Measurements from ENCODE around the gene TTYH3. TPM values are rescaled to one million over a fixed set of nuclear protein-coding genes. Genes with fewer than 3 reads are reported as not detected.

Gene TTYH3
- total RNA-seq, 1 donor from 2014 or later, result 25.4 TPM

- DNase-seq (no peak), ATAC-seq (ENCODE audit: low read depth) (no peak)
- Mint-ChIP-seq H3K27ac (peak overlapping the region; percentile 38), H3K9me3 (no peaks in the 10 kb centered on the region), H3K36me3 (ENCODE audit: low read depth) (no peaks in the 10 kb centered on the region), H3K27me3 (no peaks in the 10 kb centered on the region), H3K4me3 (no peak overlapping the region), H3K4me1 (peaks cover 58% of the 10 kb centered on the region)
- CTCF ChIA-PET, result no interaction called here
- POLR2A ChIA-PET, result no interaction called here
- intact Hi-C loops (cut with micrococcal nuclease), result loop anchor here (10.0 kb wide), 1 partner anchor 401 kb away; the partner anchor contains the start of gene MAD1L1
- TF ChIP-seq CTCF (IDR thresholded peaks at IDR 0.05), result no peak
These were observed 4.3 kb downstream of the TTYH3 start for GRCh38 chr7:2635810-2636701.

GRCh38 chr7:2637066-2637471, 5.3 kb downstream of the TTYH3 start:
- CTCF ChIA-PET, result no interaction called here
- no peaks in the 10 kb centered on the region for H3K9me3 Mint-ChIP-seq
- no peak overlapping the region for H3K27ac Mint-ChIP-seq
- no peak overlapping the region for H3K4me3 Mint-ChIP-seq
- peaks cover 2% of the 10 kb centered on the region for H3K36me3 Mint-ChIP-seq (ENCODE audit: low read depth)
- H3K4me1 Mint-ChIP-seq, result peaks cover 65% of the 10 kb centered on the region
- no peak for ATAC-seq (ENCODE audit: low read depth)
- TF ChIP-seq CTCF (IDR thresholded peaks at IDR 0.05), result no peak
- no peak for DNase-seq
- H3K27me3 Mint-ChIP-seq, result no peaks in the 10 kb centered on the region
- POLR2A ChIA-PET, result interaction anchor here (0.6 kb wide), 1 partner anchor 216 kb away, joined by 6 read pairs; no protein-coding TSS in a partner anchor
- intact Hi-C loops (cut with micrococcal nuclease), result loop anchor here (10.0 kb wide), 1 partner anchor 402 kb away; the partner anchor contains the start of gene MAD1L1

- peak; percentile 57 for DNase-seq
- peak overlapping the region; percentile 28 for H3K4me3 Mint-ChIP-seq
These were observed 5.9 kb downstream of the TTYH3 start for GRCh38 chr7:2637505-2638223.

GRCh38 chr7:2638224-2638991, 6.6 kb downstream of the TTYH3 start:
- H3K27ac Mint-ChIP-seq, result no peak overlapping the region
- no peak overlapping the region for H3K4me3 Mint-ChIP-seq
- H3K9me3 Mint-ChIP-seq, result no peaks in the 10 kb centered on the region
- ChIA-PET POLR2A (interaction anchor here (0.6 kb wide), 2 partner anchors 63 to 119 kb away, joined by 3 read pairs; no protein-coding TSS in a partner anchor), CTCF (no interaction called here)
- intact Hi-C loops (cut with micrococcal nuclease), result loop anchor here (10.0 kb wide), 1 partner anchor 404 kb away; the partner anchor contains the start of gene MAD1L1
- ATAC-seq (ENCODE audit: low read depth) (no peak), DNase-seq (no peak)
- TF ChIP-seq CTCF (IDR thresholded peaks at IDR 0.05), result no peak
- peaks cover 2% of the 10 kb centered on the region for H3K36me3 Mint-ChIP-seq (ENCODE audit: low read depth)
- peaks cover 62% of the 10 kb centered on the region for H3K4me1 Mint-ChIP-seq
- no peaks in the 10 kb centered on the region for H3K27me3 Mint-ChIP-seq

More at GRCh38 chr7:2637505-2638223, 5.9 kb downstream of the TTYH3 start:
- CTCF ChIA-PET, result no interaction called here
- no peaks in the 10 kb centered on the region for H3K27me3 Mint-ChIP-seq
- peaks cover 64% of the 10 kb centered on the region for H3K4me1 Mint-ChIP-seq
- H3K9me3 Mint-ChIP-seq, result no peaks in the 10 kb centered on the region
- H3K27ac Mint-ChIP-seq, result no peak overlapping the region
- no peak for TF ChIP-seq CTCF (IDR thresholded peaks at IDR 0.05)
- ATAC-seq (ENCODE audit: low read depth), result peak; percentile 45
- intact Hi-C loops (cut with micrococcal nuclease), result loop anchor here (10.0 kb wide), 1 partner anchor 403 kb away; the partner anchor contains the start of gene MAD1L1
- POLR2A ChIA-PET, result interaction anchor here (0.6 kb wide), 3 partner anchors 62 to 216 kb away, joined by 3 to 6 read pairs (median 3); no protein-coding TSS in a partner anchor
- peaks cover 2% of the 10 kb centered on the region for H3K36me3 Mint-ChIP-seq (ENCODE audit: low read depth)

Data from activated B cell treated with CpG ODN at 0.5 μM for 24 hours (primary cell).